Fibroblast of skin of right biceps (primary cell): ENCODE results near the gene CHN2.

Experiments
- DNase-seq: peaks from one replicate; pipeline ENCODE4 v3.0.0-alpha.2; 2013

The CHN2 gene

DNA sequence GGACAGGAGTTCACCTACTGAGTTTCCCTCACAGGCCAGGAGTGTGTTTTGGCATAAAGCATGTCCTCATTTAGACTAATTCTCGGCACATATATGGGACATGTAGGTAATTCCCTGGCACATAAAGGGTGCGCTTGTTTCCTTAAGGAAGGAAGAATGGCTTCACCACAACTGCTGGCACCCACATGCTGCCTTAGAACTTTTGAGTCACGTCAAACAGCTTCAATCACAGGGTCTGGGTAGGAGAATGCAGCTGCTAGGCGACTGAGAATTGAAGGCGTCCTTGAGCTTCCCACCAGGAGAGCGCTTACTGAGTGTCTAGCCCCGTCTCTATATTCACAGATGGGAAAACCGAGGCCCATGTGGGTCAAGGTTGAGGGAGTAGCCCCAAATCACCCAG, 146.1 kb downstream of the CHN2 start:
- DNase-seq: no peak

DNA sequence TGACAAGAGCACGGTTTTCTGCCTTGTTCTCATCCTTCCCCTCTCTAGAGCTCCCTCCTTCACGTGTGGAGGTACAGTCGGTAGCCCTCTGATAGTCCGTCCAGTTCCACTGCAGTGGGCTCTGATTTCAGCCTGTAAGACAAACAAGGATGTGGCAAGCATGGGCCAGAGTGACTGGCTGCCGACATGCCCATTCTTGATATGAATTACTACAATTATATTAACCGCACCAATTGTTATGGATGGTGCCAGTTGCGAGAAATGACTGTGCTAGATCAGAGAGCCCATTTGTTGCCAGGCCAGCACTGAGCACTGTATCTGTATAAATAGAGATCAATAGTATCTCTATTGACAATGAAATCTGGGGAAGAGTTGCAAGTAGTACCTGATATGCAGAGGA, 146.6 kb downstream of the CHN2 start:
- DNase-seq: no peak

DNA sequence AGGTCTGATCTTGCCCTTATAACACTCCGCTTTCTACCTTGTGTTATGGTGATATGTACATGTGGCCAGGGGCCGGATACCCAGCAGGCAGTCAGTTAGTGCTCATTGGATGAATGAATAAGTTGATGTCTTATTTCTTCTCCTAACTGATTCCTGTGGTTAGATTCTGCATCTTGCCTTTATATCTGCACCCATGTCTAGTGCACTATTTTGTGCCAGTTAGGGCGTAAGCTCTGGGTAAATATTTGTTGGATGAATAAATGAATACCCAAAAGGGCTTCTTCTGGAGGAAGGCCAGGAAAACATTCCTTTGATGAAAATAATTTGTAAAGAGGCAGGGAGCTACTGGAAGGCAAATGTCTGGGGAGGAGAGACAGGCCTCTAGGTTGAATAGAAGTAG, 148.2 kb downstream of the CHN2 start:
- DNase-seq: peak; percentile 67

DNA sequence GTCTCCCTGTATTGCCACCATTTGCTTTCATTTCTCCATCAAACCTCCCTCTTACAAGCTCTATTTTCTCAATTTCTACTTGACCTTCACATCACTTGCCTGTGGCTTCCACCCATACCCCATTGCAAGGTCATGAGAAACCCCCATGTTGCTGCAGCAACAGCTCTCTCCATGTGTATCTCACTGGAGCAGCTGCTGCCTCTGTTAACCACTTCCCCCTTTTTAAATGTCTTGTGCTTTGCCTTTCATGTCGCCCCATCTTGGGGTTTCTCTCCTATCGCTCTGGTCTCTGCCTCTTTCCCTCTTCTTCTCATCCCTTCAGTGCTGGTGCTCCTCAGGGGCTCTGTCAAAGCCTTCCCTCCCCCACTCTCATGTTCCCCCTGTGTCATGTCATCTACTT, 148.8 kb downstream of the CHN2 start:
- DNase-seq: no peak

DNA sequence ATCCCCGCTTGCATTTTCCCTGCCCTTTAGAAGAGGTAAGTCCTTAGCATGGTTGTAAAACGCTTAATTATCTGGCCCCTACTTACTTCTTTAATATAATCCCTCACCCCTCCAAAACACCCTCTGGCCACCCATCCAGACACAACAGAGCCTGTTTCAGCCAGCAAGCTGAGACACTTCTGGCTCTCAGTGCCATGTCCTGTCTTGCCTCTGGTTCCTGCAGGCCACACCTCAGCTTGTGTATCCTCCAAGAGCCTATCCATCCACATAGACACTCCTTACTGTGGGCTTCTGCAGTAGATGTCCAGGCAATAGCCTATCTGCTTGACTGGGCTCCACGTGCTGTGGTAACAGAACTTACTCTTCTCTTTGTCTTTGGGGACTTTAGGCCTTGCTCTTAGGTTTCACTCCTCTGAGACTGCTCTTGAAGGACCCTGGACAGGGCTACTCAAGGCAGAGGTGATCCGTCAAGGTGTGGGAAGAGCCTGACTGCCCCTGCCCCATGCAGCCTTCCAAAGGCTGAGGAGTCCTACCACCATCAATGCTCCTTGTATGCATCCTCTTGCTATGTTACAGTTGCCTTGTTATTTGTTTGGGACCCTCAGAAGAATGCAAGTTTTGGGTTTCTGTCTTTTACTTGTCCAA, 149.9 kb downstream of the CHN2 start:
- DNase-seq: no peak

DNA sequence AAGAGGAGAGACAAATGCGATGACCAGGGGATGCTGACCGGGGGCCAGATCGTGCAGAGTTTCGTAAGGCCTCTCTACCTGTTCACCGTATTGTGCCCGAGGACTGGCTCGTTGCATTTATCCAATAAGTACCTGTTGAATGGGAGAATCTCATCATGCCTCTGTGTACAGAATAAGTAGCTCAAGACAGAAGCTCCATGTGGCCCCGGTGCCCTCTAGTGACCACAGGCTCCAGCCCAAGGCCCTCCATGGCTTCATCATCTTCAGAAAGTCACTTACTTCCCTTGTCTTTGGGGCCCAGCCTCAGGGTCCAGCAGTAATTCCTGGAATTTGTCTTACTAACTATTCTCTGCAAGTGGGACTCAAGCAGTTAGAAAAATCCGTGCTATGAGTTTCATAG, 151.0 kb downstream of the CHN2 start:
- DNase-seq: no peak

DNA sequence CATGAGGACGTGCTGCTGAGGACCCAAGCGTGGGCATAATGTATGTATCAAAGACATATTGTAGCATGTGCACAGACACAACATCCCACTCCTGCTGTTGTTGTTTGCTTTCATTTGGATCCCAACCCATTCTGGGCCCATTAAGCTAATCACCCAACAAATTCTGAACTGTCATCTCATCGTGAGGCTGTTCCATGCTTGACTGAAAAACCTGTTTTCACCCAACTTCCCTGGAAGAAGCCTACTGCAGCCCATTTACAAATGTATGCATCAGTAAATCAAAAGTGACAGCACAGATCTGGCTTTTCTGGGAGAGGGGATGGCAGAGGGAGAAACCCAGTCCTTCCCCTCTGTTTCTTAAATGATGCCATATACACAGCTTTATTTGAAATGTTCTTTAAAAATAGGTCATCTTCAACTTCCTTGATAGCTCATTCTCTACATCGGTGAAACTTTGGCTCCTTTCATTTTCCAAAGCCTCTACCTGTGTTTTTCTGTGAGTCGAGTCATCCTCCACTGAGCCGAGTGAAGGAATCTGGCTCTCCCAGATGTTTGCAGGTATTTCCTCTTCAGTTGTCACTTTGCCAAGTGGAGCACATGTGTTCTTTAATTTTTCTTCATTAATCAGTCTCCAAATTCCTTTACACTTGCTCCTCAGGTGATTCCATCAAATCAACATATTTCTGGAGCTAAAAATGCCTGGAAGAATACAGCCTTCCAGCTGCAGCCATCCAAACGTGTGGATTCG, 151.8 kb downstream of the CHN2 start:
- DNase-seq: no peak

DNA sequence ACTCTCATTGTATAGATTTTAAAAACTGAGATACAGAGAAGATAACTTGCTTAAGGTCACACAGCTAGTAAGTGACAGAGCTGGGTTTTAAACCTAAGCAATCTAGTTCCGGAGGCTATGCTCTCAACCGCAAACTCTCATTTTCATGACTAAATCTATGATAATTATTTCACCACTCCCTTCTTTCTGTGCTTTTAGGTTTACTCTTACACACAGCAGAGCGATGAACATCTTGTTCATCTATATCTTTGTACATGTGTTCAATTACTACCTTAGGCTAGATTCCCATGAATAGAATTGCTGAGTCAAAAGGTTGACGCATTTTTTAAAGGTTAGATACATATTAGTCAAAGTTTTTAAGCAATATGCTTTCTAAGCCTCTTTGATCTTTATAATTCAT, 154.8 kb downstream of the CHN2 start:
- DNase-seq: no peak

DNA sequence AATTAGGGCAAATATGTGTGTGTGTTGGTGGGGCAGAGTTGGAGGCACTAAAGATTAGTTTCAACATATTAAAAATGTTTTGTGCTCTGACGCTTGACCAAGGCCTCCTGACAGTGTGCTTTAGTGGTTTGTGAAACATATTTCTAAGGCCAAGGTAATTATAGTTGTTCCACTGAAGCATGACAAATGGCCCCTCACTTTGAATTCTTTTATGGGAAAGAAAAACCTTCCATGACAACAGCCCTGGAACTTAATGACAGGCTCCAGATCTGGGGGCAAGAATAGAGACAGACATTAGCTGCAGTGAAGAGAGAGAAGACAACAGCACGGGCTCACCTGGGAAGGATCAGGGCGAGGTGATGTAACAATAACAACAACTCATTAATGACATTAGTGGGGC, 155.8 kb downstream of the CHN2 start:
- no peak for DNase-seq

DNA sequence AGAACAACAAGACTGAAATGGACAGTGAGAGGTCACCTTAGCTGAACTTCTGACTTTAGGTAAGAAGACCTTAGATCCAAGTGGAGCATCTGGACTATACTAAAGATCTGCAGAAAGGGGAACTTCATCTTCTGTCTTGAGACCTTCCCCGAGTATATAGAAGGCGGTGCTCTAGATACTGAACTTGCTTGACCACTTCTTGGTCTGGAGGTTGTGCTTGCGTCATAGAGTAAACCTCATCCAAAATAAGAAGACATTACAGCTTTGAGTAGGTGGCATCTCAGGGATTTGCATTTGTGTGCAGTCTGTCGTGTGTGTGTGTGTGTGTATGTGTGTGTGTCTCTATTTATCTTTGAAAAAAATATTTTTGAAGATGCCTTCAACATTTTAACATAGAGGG, 157.5 kb downstream of the CHN2 start:
- no peak for DNase-seq

DNA sequence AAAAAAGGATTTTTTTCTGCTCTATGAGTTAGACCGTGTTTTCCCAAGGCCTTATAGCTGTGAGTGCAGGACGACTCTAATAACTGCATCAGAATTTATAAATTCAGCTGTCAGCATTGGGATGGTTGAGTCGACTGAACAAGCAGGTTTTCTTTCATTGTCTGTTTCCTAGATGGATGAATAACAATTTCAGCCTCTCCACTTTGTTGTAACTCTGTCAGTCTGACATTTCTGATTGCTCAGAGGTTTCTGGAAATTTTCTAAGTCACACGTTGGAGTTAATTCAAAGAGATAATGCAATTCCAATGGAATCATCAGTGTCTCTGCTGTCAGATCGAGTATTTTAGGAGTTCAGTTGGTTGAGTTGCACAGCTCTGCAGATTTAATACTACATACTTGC, 159.2 kb downstream of the CHN2 start:
- no peak for DNase-seq

DNA sequence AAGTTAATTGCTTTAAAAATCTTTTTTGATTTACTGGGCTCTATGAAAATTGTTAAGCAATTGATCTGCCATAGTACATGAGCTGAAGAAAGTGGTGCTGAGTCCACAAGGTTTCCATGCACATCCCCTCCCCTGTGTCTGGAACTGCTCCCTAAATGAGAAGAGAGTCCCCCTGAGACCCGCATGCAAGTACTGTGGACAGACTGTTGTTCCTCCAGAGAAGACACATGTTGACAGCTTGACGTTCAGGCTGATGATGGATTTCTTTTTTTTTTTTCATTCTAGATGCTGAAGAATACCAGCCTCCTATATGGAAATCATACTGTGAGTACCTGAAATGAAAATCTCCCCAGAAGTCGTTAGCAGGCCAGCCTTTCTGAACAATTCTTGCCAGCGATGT, 159.8 kb downstream of the CHN2 start:
- DNase-seq: no peak

DNA sequence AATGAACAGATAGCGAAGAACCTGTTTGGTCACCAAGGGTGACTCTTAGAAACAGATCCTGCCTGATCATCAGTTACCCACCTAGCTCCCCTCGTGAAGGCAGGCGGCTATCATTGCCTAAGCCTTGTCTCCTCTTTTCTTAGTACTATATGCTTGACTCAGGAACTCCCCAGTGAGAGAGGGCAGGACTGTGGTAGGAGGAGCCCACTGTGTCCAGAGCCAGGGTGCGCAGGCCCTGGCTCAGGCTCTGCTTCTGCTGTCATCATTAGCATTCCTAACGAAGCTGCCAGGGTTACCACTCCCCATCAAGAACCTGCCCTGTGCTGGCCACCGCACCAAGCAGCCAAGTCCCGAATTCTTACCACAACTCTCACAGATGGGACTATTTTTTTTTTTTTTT, 160.8 kb downstream of the CHN2 start:
- no peak for DNase-seq

DNA sequence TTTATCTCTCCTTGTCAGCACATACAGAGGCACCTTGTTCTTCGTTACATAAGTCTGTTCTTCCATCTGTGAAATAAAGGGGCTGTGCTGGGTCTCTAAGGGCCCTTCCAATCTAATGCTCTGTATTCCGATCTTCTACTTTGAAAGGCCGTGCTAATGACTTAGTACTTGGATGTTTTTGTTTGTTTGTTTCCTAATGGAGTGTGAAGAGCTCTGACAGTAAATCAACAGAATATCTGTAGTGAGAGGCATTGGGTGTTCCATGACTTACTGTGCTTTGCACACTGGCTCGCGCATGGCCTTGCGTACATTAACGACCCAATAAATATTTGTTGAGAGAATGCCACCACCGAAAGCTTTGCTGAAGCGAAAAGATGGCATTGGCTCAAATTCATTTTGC, 162.1 kb downstream of the CHN2 start:
- DNase-seq: no peak

DNA sequence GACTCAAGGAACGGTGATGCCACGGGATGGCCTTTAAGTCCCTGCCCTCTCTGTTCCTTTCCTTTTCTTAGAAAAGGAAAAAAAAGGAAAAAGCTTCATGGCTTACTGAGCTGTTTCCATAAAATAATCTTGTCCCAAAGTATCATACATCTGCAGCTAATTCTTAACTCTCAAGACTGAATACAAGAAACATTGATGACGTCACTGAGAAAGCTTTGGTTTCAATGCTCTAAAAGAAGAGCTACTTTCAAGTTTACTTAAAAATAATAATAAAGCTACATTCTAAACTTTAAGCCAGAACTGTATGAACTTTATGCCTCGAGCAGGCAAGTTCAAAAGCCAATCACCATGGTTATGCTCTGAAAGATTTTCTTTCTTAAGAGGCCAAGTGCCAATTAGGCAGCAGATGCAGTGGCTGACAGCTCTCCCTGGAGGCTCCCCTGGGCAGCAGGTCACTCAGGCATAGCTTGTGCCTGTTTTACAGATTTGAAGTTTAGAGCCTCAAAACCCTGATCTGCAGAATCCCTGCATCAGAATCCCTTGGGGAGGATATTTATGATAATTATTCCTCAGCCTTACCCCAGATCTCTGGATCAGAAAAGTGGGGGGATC, 165.0 kb downstream of the CHN2 start:
- no peak for DNase-seq

DNA sequence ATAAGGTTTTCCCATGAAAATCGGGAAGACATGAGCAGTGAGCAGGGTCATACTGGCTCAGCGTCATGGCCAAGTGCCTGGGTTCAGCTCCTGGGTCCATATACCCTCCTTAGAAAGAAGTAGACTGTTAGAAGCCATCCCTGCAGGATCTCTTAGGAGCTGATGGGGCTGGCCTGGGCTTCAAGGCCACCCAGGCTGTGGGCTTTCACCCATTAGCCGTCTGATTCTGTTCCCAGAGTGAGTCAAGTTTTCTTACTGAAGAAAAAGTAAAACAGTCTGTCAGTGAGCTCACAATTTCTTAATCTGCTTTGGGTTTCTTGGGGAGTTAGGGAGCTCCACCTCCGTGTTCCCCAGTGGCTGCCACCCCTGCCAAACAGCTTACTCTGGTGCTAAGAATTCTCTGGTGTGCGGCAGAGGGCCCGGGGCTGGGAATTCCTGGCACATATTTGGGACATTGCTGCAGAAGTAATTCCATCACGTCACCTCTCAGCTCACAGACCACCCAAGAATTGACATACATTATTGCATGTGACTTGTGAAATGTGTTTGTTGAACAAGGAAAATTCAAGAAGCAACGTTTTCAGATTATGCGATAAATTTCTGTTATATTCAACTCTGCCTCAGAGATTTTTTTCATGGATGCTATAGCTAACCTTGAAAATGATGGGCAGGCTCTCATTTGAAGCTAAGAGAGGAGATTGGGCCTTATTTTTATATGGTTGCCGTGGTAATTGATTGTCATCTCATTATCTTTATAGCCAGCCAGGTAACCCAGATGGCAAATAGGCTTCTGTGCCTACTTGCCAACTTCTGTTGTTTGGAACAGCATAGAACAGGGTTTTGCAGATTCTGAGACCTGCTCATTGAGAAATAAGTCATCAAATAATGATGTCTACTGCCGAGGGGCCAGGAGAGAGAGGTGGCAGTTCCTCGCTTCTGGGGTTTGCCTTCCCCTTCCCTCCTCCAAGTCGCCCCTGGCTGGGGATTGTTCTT, 166.4 kb downstream of the CHN2 start:
- peak; percentile 57 for DNase-seq

DNA sequence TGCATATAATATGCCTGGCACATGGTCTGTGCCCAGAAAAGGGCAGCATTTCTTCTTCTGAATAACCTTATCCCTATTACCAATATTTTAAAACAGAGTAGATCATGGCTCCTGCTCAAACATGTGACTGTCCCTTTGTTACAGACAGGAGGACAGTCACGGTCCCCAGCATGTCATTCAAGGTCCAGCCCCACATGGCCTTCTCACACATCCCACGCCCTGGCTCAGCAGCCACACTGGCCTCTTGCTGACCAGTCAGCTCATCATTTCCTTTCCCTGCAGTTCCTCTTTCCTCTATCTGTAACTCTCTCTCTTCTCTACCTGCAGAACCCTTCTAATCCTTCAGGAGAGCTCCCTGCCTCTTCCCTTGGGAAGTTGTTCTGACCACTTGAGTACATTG, 167.8 kb downstream of the CHN2 start:
- no peak for DNase-seq

DNA sequence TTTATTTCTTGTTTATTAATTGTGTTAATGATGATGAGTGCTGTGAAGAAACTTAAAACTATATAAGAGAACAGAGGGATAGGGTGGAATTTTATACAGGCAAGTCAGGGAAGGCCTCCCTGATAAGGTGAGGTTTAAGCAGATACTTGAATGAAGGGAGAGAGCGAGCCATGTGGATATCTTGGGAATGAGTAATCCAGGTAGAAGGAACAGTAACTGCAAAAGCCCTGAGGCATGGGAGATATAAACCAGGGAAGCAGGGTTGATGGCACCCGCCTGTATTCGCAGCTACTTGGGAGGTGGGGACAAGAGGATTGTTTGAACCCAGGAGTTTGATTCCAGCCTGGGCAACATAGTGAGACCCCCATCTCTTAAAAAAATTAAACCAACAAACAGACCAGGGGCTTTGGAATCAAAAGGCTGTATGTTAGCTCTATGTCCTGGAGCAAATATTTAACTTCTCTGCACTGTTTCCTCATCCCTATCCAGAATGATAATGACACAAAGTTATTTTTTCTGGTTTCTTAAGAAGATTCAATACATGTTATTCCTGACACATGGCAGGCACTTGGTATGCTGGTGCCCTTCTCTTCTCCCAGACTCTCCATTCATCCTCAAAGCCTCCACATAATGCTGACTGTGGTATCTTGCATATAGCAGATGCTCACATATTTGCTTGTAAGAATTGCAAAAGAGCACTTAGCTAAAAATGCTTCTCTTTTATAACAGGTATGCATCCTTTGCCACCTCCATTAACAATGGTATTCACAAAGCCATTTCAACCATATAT, 169.3 kb downstream of the CHN2 start:
- no peak for DNase-seq

DNA sequence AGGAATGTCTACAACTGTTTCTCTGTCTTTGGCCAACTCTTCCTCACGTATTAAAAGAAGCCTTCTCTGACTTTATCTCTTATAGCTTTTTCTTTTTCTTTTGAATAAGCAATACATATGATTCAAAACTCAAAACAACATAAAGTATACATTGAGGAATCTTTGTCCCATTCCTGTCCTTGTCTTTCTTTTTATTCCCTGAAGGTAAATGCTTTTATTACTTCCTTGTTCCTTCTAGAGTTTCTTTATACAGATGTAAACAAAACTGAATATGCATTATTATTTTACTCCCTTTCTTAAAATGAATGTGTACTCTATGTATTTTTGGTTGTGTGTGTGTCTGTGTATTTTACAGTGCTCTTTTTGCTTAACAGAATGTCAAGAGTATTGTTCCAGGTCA, 170.1 kb downstream of the CHN2 start:
- DNase-seq: no peak

DNA sequence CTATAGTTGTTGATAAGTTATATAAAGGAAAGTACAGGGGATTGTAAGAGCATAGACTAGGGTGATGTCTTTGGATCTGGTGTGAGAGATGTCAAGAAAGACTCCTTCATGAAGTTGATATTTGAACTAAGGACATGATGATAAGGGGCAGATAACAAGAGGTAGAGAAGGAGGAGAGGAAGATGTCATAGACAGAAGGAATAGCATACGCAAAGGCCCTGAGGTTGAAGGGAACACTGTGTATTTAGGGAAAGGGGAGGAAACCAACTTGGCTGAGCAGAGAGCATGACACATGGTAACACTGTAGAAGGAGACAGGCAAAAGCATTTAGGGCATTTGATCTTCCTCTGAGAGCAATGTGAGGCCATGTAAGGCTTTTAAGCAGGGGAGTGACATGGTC, 170.8 kb downstream of the CHN2 start:
- no peak for DNase-seq

DNA sequence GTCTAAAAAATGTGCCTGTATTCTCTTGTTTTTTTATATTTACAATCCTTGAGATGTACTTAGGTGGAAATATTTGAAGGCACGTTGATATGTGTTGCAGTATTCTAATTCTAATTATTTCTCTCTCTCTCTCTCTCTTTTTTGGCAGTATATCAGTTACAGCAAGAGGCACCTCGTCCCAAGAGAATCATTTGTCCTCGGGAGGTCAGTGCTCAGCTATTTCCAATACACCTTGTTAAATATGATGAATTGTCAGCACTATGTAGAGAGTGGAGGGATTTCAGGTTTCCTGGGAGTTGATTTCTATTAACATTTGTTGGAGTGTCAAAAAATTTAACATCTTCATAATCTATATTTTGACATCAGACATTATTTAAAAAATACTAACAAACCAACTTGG, 173.2 kb downstream of the CHN2 start:
- no peak for DNase-seq

DNA sequence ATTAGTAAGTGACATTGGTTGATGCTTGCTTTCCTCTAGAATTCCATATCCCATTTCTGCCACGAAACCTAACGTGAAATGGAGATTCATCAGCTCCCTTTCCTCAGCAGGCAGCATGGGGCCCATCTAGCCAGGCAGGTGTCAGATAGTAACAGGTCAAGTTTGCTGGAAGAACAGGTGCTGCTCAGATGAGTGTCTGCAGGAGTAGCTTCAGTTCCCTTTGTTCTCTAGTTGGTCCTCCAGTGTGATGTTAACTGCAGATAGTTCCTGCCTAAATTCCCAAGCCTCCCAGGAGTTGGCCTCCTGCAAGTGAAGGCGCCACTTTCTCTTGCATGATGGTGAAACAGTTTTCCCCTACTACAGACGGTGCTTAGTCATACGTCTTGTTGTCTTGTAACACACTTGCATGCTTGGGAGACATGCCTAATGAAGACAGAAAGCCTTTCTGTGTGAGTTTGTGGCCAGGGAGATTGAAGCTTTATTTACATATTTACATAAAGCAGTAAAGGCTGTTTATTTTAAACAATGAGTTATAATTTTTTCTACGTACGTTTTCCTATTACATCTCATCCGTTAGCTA, 175.4 kb downstream of the CHN2 start:
- no peak for DNase-seq
